MM.1S (cell line): Measurements from ENCODE around the gene TRAIP.

Source experiments
- DNase-seq: peaks from one replicate; pipeline ENCODE4 v3.0.0-alpha.2; 2015
- H2AFZ ChIP-seq: fragments of 300-600 bp; sonication (generic); 2 replicates; pipeline ENCODE4 v1.6.0; 2016; ENCODE audit warnings: antibody characterized with exemption, low read length
- H3F3A ChIP-seq: fragments of 300-600 bp; sonication (generic); 2 replicates; pipeline ENCODE4 v1.6.1; 2016; ENCODE audit warnings: mild to moderate bottlenecking, antibody characterized with exemption, low read length, moderate library complexity, mixed read lengths; ENCODE audit not compliant: insufficient read depth
- H3K27ac ChIP-seq: fragments of 300-600 bp; sonication (generic); 2 replicates; pipeline ENCODE4 v1.5.1; 2016; ENCODE audit warnings: mild to moderate bottlenecking, low read length
- H3K27me3 ChIP-seq: fragments of 300-600 bp; sonication (generic); replicated peaks from 2 replicates; pipeline ENCODE4 v1.6.0; 2016; ENCODE audit warnings: low read length; ENCODE audit not compliant: insufficient read depth
- H3K36me3 ChIP-seq: fragments of 300-600 bp; sonication (generic); replicated peaks from 2 replicates; pipeline ENCODE4 v1.6.1; 2016; ENCODE audit warnings: mild to moderate bottlenecking, low read length, mixed read lengths; ENCODE audit not compliant: insufficient read depth
- H3K4me1 ChIP-seq: fragments of 300-600 bp; sonication (generic); 2 replicates; pipeline ENCODE4 v1.6.1; 2016; ENCODE audit warnings: low read length, mixed read lengths
- H3K4me2 ChIP-seq: fragments of 300-600 bp; sonication (generic); 2 replicates; pipeline ENCODE4 v1.6.0; 2016; ENCODE audit warnings: low read depth, low read length
- H3K4me3 ChIP-seq: fragments of 300-600 bp; sonication (generic); 2 replicates; pipeline ENCODE4 v1.5.1; 2016; ENCODE audit warnings: low read length, mixed read lengths
- H3K79me2 ChIP-seq: fragments of 300-600 bp; sonication (generic); 2 replicates; pipeline ENCODE4 v1.6.1; 2016; ENCODE audit warnings: mixed run types, low read length, mixed read lengths
- H3K9ac ChIP-seq: fragments of 300-600 bp; sonication (generic); 2 replicates; pipeline ENCODE4 v1.6.1; 2016; ENCODE audit warnings: low read length, mixed read lengths
- H3K9me2 ChIP-seq: fragments of 300-600 bp; sonication (generic); replicated peaks from 2 replicates; pipeline ENCODE4 v1.6.1; 2016; ENCODE audit warnings: mild to moderate bottlenecking, low read length, mixed read lengths; ENCODE audit not compliant: insufficient read depth
- H3K9me3 ChIP-seq: fragments of 300-600 bp; sonication (generic); replicated peaks from 2 replicates; pipeline ENCODE4 v1.6.1; 2016; ENCODE audit warnings: mild to moderate bottlenecking, low read length, mixed read lengths; ENCODE audit not compliant: insufficient read depth
- H4K20me1 ChIP-seq: fragments of 300-600 bp; sonication (generic); 2 replicates; pipeline ENCODE4 v1.6.1; 2016; ENCODE audit warnings: mild to moderate bottlenecking, low read length, moderate library complexity, mixed read lengths; ENCODE audit not compliant: insufficient read depth
- CTCF ChIP-seq: fragments of 300-600 bp; sonication (generic); IDR thresholded peaks from 2 replicates; pipeline ENCODE4 v1.5.1; 2016; ENCODE audit warnings: antibody characterized with exemption, low read length, mixed read lengths
- EZH2 ChIP-seq: fragments of 300-600 bp; sonication (generic); optimal IDR thresholded peaks from 2 replicates; pipeline ENCODE3; 2017; ENCODE audit warnings: low read depth, mild to moderate bottlenecking, antibody characterized with exemption, low read length, mixed read lengths
- EZH2phosphoT487 ChIP-seq: fragments of 300-600 bp; sonication (generic); IDR thresholded peaks from 2 replicates; pipeline ENCODE4 v1.6.1; 2018; ENCODE audit warnings: antibody characterized with exemption, low read length

Gene TRAIP

GRCh38 chr3:49805897-49806701, 50.3 kb downstream of the TRAIP start:
- DNase-seq, result no peak
- no peak overlapping the region for H3K9ac ChIP-seq
- H2AFZ ChIP-seq, result no peak overlapping the region
- no peaks in the 10 kb centered on the region for H3K36me3 ChIP-seq
- no peak overlapping the region for H3K4me3 ChIP-seq
- no peaks in the 10 kb centered on the region for H3K9me3 ChIP-seq
- no peaks in the 10 kb centered on the region for H3F3A ChIP-seq
- H3K27me3 ChIP-seq, result peaks cover 6% of the 10 kb centered on the region; the same call in 1 of the 2 replicates
- no peak overlapping the region for H3K27ac ChIP-seq
- H3K9me2 ChIP-seq, result no peaks in the 10 kb centered on the region
- no peaks in the 10 kb centered on the region for H3K79me2 ChIP-seq
- H4K20me1 ChIP-seq, result no peaks in the 10 kb centered on the region
- no peak overlapping the region for H3K4me2 ChIP-seq
- TF ChIP-seq EZH2 (no peak), EZH2phosphoT487 (no peak), CTCF (no peak)
- H3K4me1 ChIP-seq, result no peaks in the 10 kb centered on the region

GRCh38 chr3:49805367-49805782, 51.0 kb downstream of the TRAIP start:
- H3K4me2 ChIP-seq, result no peak overlapping the region

GRCh38 chr3:49804141-49805041, 52.0 kb downstream of the TRAIP start:
- H3K9me2 ChIP-seq, result no peaks in the 10 kb centered on the region
- H3K79me2 ChIP-seq, result no peaks in the 10 kb centered on the region
- peaks cover 6% of the 10 kb centered on the region; the same call in 1 of the 2 replicates for H3K27me3 ChIP-seq
- no peaks in the 10 kb centered on the region for H3K9me3 ChIP-seq
- H3K4me1 ChIP-seq, result no peaks in the 10 kb centered on the region
- no peak overlapping the region for H2AFZ ChIP-seq
- no peaks in the 10 kb centered on the region for H3F3A ChIP-seq
- no peaks in the 10 kb centered on the region for H4K20me1 ChIP-seq
- H3K4me3 ChIP-seq, result peak overlapping the region; percentile 74
- H3K9ac ChIP-seq, result no peak overlapping the region
- no peak for DNase-seq
- no peaks in the 10 kb centered on the region for H3K36me3 ChIP-seq
- no peak for TF ChIP-seq EZH2
- no peak for TF ChIP-seq CTCF
- TF ChIP-seq EZH2phosphoT487, result no peak
- H3K27ac ChIP-seq, result no peak overlapping the region
- peak overlapping the region; percentile 90; the same call in 1 of the 2 replicates for H3K4me2 ChIP-seq

More at GRCh38 chr3:49805367-49805782, 51.0 kb downstream of the TRAIP start:
- Histone ChIP-seq H3K4me1 (no peaks in the 10 kb centered on the region), H3F3A (no peaks in the 10 kb centered on the region), H4K20me1 (no peaks in the 10 kb centered on the region), H3K4me3 (no peak overlapping the region), H3K27ac (no peak overlapping the region), H3K9me3 (no peaks in the 10 kb centered on the region), H3K27me3 (peaks cover 6% of the 10 kb centered on the region; the same call in 1 of the 2 replicates), H3K79me2 (no peaks in the 10 kb centered on the region), H3K9me2 (no peaks in the 10 kb centered on the region), H2AFZ (no peak overlapping the region), H3K36me3 (no peaks in the 10 kb centered on the region), H3K9ac (no peak overlapping the region)
- TF ChIP-seq EZH2 (no peak), EZH2phosphoT487 (no peak), CTCF (no peak)
- no peak for DNase-seq
